ENCODE data around the gene BCAP29.
A peak's percentile ranks its signal among the peaks of the same experiment; 100 is the strongest.
"Not testable (repeated sequence)": the region's sequence is repeated elsewhere in the genome, so short reads cannot be mapped to it uniquely, and the experiment has no call there.

The BCAP29 gene

GRCh38 chr7:107579885-107580715 lies at the start of gene BCAP29:
BCAP29 (plus strand) TSS chr7:107580246; CDS start chr7:107580773, 527 bp downstream.
- Histone ChIP-seq H3K36me3 (ENCODE audit: control insufficient read depth, insufficient read depth, low read length) (no peaks in the 10 kb centered on the region), H3K4me3 (ENCODE audit: low read length) (peak within 1 kb of the TSS; percentile 99), H3K27me3 (ENCODE audit: control insufficient read depth, insufficient read depth, low read length) (no peaks in the 10 kb centered on the region), H3K4me1 (ENCODE audit: control insufficient read depth, insufficient read depth, low read length) (peaks cover 6% of the 10 kb centered on the region), H3K9ac (ENCODE audit: low read length) (peak within 1 kb of the TSS; percentile 86), H3K27ac (ENCODE audit: low read depth, low read length) (peak within 1 kb of the TSS; percentile 95)

- no peaks in the 10 kb centered on the region for H3K36me3 ChIP-seq (ENCODE audit: control insufficient read depth, insufficient read depth, low read length)
- no peak overlapping the region for H3K27ac ChIP-seq (ENCODE audit: low read depth, low read length)
- no peaks in the 10 kb centered on the region for H3K4me1 ChIP-seq (ENCODE audit: control insufficient read depth, insufficient read depth, low read length)
- H3K9ac ChIP-seq (ENCODE audit: low read length): no peak overlapping the region
- H3K4me3 ChIP-seq (ENCODE audit: low read length): no peak overlapping the region
- no peaks in the 10 kb centered on the region for H3K27me3 ChIP-seq (ENCODE audit: control insufficient read depth, insufficient read depth, low read length)
Measured at GRCh38 chr7:107530751-107531150, 49.3 kb upstream of the BCAP29 start.

- Histone ChIP-seq H3K27ac (ENCODE audit: low read depth, low read length) (no peak overlapping the region), H3K4me3 (ENCODE audit: low read length) (no peak overlapping the region), H3K9ac (ENCODE audit: low read length) (no peak overlapping the region), H3K4me1 (ENCODE audit: control insufficient read depth, insufficient read depth, low read length) (no peaks in the 10 kb centered on the region), H3K36me3 (ENCODE audit: control insufficient read depth, insufficient read depth, low read length) (no peaks in the 10 kb centered on the region), H3K27me3 (ENCODE audit: control insufficient read depth, insufficient read depth, low read length) (no peaks in the 10 kb centered on the region)
Measured at GRCh38 chr7:107534139-107534538, 45.9 kb upstream of the BCAP29 start.

GRCh38 chr7:107537228-107537627 lies 42.8 kb upstream of the BCAP29 start:
- H3K4me1 ChIP-seq (ENCODE audit: control insufficient read depth, insufficient read depth, low read length); H3K4me3 ChIP-seq (ENCODE audit: low read length); H3K27ac ChIP-seq (ENCODE audit: low read depth, low read length); H3K9ac ChIP-seq (ENCODE audit: low read length); H3K36me3 ChIP-seq (ENCODE audit: control insufficient read depth, insufficient read depth, low read length); H3K27me3 ChIP-seq (ENCODE audit: control insufficient read depth, insufficient read depth, low read length): not testable (repeated sequence)

GRCh38 chr7:107538001-107538400 lies 42.0 kb upstream of the BCAP29 start:
- H3K27me3 ChIP-seq (ENCODE audit: control insufficient read depth, insufficient read depth, low read length): no peaks in the 10 kb centered on the region
- no peak overlapping the region for H3K27ac ChIP-seq (ENCODE audit: low read depth, low read length)
- no peak overlapping the region for H3K4me3 ChIP-seq (ENCODE audit: low read length)
- H3K9ac ChIP-seq (ENCODE audit: low read length): no peak overlapping the region
- H3K4me1 ChIP-seq (ENCODE audit: control insufficient read depth, insufficient read depth, low read length): no peaks in the 10 kb centered on the region
- no peaks in the 10 kb centered on the region for H3K36me3 ChIP-seq (ENCODE audit: control insufficient read depth, insufficient read depth, low read length)

GRCh38 chr7:107543338-107543993 lies 36.6 kb upstream of the BCAP29 start:
- Histone ChIP-seq H3K36me3 (ENCODE audit: control insufficient read depth, insufficient read depth, low read length) (peaks cover 16% of the 10 kb centered on the region), H3K27ac (ENCODE audit: low read depth, low read length) (no peak overlapping the region), H3K4me1 (ENCODE audit: control insufficient read depth, insufficient read depth, low read length) (no peaks in the 10 kb centered on the region), H3K4me3 (ENCODE audit: low read length) (no peak overlapping the region), H3K27me3 (ENCODE audit: control insufficient read depth, insufficient read depth, low read length) (no peaks in the 10 kb centered on the region), H3K9ac (ENCODE audit: low read length) (no peak overlapping the region)

- no peak overlapping the region for H3K27ac ChIP-seq (ENCODE audit: low read depth, low read length)
- H3K27me3 ChIP-seq (ENCODE audit: control insufficient read depth, insufficient read depth, low read length): no peaks in the 10 kb centered on the region
- peaks cover 16% of the 10 kb centered on the region for H3K36me3 ChIP-seq (ENCODE audit: control insufficient read depth, insufficient read depth, low read length)
- H3K4me3 ChIP-seq (ENCODE audit: low read length): no peak overlapping the region
- no peaks in the 10 kb centered on the region for H3K4me1 ChIP-seq (ENCODE audit: control insufficient read depth, insufficient read depth, low read length)
- no peak overlapping the region for H3K9ac ChIP-seq (ENCODE audit: low read length)
Measured at GRCh38 chr7:107544848-107545591, 35.0 kb upstream of the BCAP29 start.

- H3K9ac ChIP-seq (ENCODE audit: low read length): no peak overlapping the region
- H3K27me3 ChIP-seq (ENCODE audit: control insufficient read depth, insufficient read depth, low read length): no peaks in the 10 kb centered on the region
- no peak overlapping the region for H3K4me3 ChIP-seq (ENCODE audit: low read length)
- H3K36me3 ChIP-seq (ENCODE audit: control insufficient read depth, insufficient read depth, low read length): peaks cover 11% of the 10 kb centered on the region
- no peaks in the 10 kb centered on the region for H3K4me1 ChIP-seq (ENCODE audit: control insufficient read depth, insufficient read depth, low read length)
- no peak overlapping the region for H3K27ac ChIP-seq (ENCODE audit: low read depth, low read length)
Measured at GRCh38 chr7:107551936-107552335, 28.1 kb upstream of the BCAP29 start.

- Histone ChIP-seq H3K36me3 (ENCODE audit: control insufficient read depth, insufficient read depth, low read length) (peaks cover 7% of the 10 kb centered on the region), H3K27ac (ENCODE audit: low read depth, low read length) (no peak overlapping the region), H3K4me1 (ENCODE audit: control insufficient read depth, insufficient read depth, low read length) (no peaks in the 10 kb centered on the region), H3K4me3 (ENCODE audit: low read length) (no peak overlapping the region), H3K9ac (ENCODE audit: low read length) (no peak overlapping the region), H3K27me3 (ENCODE audit: control insufficient read depth, insufficient read depth, low read length) (no peaks in the 10 kb centered on the region)
Measured at GRCh38 chr7:107555893-107556292, 24.2 kb upstream of the BCAP29 start.

GRCh38 chr7:107559864-107560263 lies 20.2 kb upstream of the BCAP29 start:
- no peak overlapping the region for H3K4me3 ChIP-seq (ENCODE audit: low read length)
- peaks cover 2% of the 10 kb centered on the region for H3K4me1 ChIP-seq (ENCODE audit: control insufficient read depth, insufficient read depth, low read length)
- H3K9ac ChIP-seq (ENCODE audit: low read length): no peak overlapping the region
- peaks cover 3% of the 10 kb centered on the region for H3K36me3 ChIP-seq (ENCODE audit: control insufficient read depth, insufficient read depth, low read length)
- H3K27ac ChIP-seq (ENCODE audit: low read depth, low read length): no peak overlapping the region
- H3K27me3 ChIP-seq (ENCODE audit: control insufficient read depth, insufficient read depth, low read length): no peaks in the 10 kb centered on the region

- Histone ChIP-seq H3K27ac (ENCODE audit: low read depth, low read length) (no peak overlapping the region), H3K36me3 (ENCODE audit: control insufficient read depth, insufficient read depth, low read length) (peaks cover 2% of the 10 kb centered on the region), H3K4me1 (ENCODE audit: control insufficient read depth, insufficient read depth, low read length) (peaks cover 2% of the 10 kb centered on the region)
Measured at GRCh38 chr7:107560898-107561516, 19.0 kb upstream of the BCAP29 start.

More at GRCh38 chr7:107560898-107561516, 19.0 kb upstream of the BCAP29 start:
- Histone ChIP-seq H3K9ac (ENCODE audit: low read length) (no peak overlapping the region), H3K27me3 (ENCODE audit: control insufficient read depth, insufficient read depth, low read length) (no peaks in the 10 kb centered on the region), H3K4me3 (ENCODE audit: low read length) (no peak overlapping the region)
